Central memory CD4-positive, alpha-beta T cell (primary cell): Measurements from ENCODE around the gene CLSTN2.

ENCODE experiments used
- DNase-seq: peaks from one replicate; pipeline ENCODE4 v3.0.0; 2022

CLSTN2 gene

GRCh38 chr3:140007911-140008869 lies 73.2 kb downstream of the CLSTN2 start:
- DNase-seq: no peak

DNA sequence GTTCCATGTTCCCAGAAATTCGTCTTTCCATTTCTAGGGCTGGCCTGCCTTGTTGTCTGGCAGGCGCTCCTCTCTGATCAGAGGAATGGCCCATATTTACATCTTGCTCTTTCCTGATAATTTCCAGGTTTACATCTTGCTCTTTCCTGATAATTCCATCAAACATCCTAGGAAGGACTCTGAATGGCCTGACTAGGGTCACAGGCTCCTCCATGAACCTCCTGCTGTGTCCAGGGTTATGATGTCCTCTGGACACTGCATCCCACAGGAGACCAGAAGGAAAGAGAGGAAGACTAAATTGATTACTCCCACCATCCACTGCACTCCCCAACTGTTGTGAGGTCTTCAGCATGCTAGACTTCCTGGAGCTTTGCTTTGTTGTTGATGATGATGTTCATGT lies 75.4 kb downstream of the CLSTN2 start:
- DNase-seq: no peak

GRCh38 chr3:140011086-140011485 lies 76.1 kb downstream of the CLSTN2 start:
- DNase-seq: no peak

DNA sequence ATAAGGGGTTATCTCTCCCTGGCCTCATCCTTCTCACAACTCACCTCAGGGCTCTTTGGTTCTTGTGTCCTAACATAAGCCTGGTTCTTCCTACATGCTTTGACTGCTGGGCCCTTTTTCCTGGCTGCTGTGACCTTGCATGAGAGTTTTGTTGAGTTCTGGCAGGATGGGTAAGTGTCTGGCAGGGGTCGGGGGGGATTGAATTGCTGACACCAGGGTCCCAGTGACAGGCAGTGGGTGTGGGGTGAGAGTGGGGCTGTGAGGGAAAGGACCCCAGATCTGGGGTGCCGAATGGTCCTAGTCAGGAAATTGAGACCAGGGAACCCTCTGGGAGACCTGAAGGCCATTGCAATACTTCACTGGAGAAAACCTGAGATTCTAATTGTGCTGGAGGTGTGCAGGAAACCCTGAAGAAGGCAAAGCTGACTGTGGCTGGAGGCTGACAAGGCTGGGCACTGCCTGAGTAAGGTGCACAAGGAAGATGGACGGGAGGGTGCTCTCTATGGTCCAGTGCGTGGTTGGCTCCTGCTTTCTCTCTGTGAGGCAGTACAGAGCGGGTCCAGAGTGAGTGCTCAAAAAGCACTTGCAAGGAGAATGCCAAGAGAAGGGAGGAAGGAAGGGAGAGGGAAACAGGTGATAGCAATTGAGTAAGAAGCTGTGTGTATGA lies 76.8 kb downstream of the CLSTN2 start:
- no peak for DNase-seq

- no peak for DNase-seq
Observed at GRCh38 chr3:140013220-140013619, 78.2 kb downstream of the CLSTN2 start.

- DNase-seq: no peak
Observed at GRCh38 chr3:140014831-140015495, 80.0 kb downstream of the CLSTN2 start.

DNA sequence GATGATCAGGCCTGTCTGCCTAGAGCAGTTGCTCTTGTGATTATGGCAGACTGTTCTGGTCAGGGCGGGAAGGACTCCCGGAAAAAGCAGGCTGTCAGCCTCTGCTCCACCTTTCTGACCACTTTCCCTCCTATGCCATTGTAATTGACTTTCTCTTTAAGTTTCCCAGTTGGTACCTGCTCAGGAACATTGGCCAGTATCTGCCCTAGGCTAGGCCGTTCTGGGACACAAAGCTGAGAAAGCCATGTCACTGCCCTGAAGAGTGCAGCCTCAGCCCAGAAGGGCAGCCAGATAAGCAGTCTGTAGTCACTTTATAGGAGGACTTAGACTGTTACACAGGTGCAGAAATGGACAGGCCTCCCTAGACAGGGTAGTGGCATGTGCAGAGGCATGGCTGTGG lies 80.8 kb downstream of the CLSTN2 start:
- no peak for DNase-seq

DNA sequence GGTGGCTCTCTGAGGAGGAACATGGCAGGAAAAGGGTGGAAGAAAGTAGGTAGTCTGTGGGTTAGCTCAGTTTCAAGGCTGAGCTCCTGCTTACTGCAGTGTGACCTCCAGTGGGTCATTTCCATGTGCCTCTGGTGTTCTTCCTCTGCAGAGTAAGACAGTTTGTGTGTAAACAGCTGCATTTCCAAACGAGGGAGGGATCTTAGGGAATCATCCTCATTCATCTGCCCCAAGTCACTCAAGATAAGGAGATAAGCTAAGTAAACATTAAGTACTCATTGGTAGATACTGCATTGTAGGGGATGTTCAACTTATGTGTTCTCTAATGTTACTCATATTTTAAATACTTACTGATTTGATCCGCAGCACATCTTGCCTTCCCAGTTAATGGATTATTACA lies 83.6 kb downstream of the CLSTN2 start:
- no peak for DNase-seq

GRCh38 chr3:140019946-140020345 lies 85.0 kb downstream of the CLSTN2 start:
- DNase-seq: no peak

GRCh38 chr3:140020541-140020940 lies 85.6 kb downstream of the CLSTN2 start:
- DNase-seq: no peak

DNA sequence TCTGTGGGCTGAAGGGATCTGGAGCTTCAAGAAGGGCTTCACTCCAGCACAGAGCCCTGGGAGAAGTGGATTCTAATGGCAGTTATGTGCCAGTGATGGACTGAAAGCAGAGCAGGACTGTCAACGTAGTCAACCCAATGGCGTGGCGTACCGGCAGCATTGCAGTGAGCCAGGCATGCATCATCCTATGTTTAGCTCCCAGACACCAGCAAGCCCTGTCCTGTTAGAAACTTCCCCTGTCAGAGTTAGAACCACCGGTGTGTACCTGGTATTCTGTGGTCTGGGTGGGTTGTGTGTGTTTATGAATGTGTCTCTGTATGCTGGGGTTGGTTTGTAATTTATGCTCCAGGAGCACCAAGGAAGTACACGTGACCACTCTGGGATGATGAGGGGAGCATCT lies 86.3 kb downstream of the CLSTN2 start:
- DNase-seq: no peak

GRCh38 chr3:140022066-140022770 lies 87.2 kb downstream of the CLSTN2 start:
- no peak for DNase-seq

DNA sequence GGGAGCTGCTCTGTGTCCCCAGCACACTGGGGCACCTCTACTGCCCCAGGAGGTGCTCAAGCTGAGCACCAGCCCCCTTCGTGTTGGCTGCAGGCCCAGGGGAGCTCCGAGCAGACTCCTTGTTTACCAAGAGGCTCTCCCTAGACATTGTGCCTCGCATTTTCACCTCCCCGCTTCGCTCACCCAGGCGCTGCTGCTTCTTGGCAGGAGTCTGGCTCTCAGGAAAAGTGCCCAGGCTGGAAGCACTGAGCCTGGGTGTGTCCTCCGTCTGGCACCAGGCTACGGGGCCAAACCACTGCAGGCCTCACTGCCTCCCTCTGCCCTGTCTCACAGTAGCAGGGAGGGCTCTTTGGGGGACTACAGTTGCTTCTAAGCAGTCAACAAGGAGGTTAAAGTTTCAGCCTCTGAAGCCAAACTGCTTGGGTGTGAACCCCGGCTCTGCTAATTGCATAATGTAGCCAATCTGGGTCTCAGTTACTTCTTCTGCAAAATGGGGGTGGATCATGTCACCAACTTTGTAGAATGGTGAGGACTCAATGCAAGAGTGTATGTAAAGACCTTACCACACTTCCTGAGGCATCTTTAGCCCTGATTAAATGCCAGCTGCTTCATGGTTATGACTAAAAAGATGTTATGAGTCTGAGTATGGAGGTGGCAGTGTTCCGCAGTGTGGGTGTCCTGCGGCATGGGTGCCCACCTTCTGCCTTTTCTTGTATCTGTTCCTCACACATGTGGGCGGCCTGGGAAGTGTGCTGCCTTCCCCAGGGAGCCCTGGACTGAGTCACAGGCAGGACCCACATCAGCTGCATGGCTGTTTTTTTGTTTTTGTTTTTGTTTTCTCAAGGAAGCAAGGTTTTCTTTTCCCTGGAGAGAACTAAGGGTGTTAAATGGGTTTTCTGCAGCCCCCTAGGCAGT lies 88.9 kb downstream of the CLSTN2 start:
- no peak for DNase-seq

DNA sequence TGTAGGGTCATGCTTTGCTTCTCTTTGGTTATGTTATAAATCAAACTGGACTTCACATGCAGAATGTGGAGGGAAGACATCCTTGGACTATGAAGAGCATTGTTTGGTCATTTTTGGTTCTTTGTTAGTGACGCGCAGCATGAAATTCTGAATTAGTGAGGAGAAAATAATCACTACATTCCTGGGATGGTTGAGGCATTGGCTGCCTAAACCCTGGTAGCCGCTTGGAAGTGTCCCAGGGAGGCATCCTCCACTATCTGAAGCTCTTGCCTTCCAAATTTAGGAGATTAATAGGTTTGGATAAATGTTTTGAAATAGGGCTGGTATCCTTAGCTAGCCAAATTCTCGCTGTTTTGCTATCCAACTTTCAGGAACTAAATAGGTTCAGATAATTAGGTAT lies 96.2 kb downstream of the CLSTN2 start:
- no peak for DNase-seq

GRCh38 chr3:140034058-140034457 lies 99.1 kb downstream of the CLSTN2 start:
- DNase-seq: no peak

- no peak for DNase-seq
Observed at GRCh38 chr3:140035871-140036270, 100.9 kb downstream of the CLSTN2 start.

DNA sequence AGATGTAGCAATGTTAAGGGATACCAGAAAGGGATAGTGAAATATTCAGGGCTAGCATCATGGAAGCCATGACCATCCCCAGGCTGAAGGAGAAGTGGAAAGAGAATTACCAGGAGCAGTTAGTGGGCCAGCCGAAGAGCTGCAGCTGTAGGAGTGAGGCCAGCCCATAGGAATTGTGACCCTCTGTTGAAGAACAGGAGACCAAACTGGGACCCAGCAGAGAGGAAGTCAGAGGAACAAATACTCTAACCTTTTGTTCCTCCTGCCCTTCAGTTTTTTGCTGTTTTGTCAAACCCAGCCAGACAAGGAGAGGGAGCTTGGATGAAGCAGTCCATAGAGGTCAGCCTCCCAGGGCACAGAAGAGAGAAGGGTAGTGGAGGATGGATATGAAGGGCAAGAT lies 115.4 kb downstream of the CLSTN2 start:
- no peak for DNase-seq

DNA sequence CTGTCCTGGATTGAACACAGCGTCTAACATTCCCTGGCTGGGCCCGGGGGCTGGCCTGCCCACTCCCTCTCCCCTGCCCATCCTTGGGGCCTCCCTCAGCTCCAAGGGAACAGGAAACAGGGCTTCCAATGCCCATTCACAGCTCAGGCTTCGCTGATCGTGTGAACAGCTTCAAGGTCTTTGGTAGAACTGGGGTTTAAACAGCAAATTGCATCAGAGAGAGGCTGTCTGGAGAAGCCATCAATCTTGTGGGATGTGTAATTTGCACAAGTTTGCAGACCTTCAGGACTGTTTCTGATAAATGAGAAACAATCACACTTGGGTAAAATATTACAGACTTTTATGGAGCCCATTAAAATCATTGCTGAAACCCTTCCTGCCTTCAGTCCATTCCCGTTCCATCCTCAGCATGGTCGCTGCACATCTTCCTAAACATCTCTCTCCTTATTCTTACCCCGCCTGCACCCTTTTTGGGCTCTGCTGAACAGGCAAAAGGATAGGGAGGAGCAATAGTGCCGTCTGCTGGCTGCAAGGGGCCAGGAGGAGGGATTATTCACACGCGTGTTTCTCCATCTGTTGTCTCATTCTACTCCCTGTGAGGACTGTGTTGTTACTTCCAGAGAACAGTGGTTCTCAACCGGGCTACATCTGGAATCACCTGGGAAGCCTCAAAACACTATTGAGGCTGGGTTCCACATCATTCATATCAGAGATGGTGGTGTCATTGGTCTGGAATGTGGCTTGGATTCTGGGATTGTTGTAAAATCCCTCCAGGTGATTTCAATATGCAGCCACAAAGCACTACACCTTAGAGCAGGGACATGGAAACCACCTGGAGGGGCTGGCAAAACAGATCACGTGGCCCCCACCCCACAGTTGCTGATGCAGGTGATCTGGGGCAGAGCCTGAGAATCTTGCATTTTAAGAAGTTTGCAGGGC lies 116.3 kb downstream of the CLSTN2 start:
- no peak for DNase-seq

DNA sequence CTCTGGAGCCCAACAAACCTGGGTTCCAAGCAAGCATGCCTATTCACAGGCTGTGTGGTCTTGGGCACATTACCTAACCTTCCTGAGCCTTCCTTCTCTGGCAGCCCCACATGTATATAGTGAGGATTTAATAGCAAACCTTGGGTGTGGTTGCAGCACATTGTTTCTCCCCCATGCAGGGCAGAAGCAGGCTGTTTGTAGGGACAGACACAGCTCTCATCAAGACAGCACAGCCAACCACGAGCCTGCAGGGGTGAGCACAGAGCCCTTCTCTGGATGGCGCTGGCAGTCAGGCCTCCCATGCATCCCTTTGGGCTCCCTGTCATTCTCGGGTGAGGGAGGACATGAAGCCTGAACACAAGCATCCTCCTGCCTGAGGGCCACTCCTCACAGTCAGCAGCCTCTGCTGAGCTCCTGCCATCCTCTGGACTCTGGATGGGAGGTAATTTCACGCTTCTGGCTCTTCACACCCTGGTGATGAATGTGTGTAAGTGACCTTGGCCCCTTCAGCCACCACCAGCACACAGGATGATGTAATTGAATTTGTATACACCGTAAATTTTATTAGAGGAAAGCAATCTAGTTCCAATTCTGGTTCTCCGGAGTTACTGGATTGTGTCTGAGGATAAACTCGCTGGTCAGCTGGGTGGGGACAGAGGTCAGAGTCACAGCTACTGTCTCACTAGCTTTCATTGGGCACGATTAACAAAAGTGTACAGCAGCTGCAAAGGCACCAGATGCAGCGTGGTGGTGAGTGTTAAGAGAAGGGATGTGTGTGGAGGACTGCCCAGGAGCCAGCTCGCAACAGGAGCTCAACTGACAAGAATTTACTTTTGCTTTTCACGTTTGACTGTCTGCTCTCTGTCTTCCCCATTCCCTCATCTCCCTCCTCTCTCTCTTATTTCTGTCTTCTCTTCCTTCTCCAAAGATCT lies 118.1 kb downstream of the CLSTN2 start:
- DNase-seq: no peak

GRCh38 chr3:140053794-140054193 lies 118.8 kb downstream of the CLSTN2 start:
- no peak for DNase-seq
